Prostate gland (tissue), 2 donors: Measurements from ENCODE around the gene CD177. TPM values are rescaled to one million over a fixed set of nuclear protein-coding genes. Genes with fewer than 3 reads are reported as not detected.

Experiments used
- total RNA-seq, 2 donors: library from RNA; depleted of rRNA; stranded (reverse); fragments of >200 nt; gene quantifications; one replicate each; pipeline ENCODE4 v1.1.0, GENCODE V29; 2016

The CD177 gene
- total RNA-seq, 2 donors from 2014 or later, result 77.6 to 248 TPM

Other genes with a start within 250 kb of the CD177 start
- not detected for gene PSG5, start 167.2 kb upstream of the CD177 start, total RNA-seq
- 1 to 10 TPM in 1 of 2 donors, under 1 TPM in 1; 0.68 to 1.2 TPM for gene PSG4, start 148.0 kb upstream of the CD177 start, total RNA-seq
- not detected for gene PSG9, start 84.2 kb upstream of the CD177 start, total RNA-seq
- gene TEX101, start 61.2 kb downstream of the CD177 start, total RNA-seq, result 10 to 100 TPM in 1 of 2 donors, not detected in 1; 26.0 TPM
- 10 to 100 TPM in 1 of 2 donors, 1 to 10 TPM in 1; 9.8 to 27.6 TPM for gene LYPD3, start 111.9 kb downstream of the CD177 start, total RNA-seq
- gene PHLDB3, start 151.1 kb downstream of the CD177 start, total RNA-seq, result 10 to 100 TPM; 43.5 to 54.5 TPM
- 100 to 1,000 TPM in 1 of 2 donors, 10 to 100 TPM in 1; 32.8 to 122 TPM for gene ETHE1, start 173.5 kb downstream of the CD177 start, total RNA-seq
- 1 to 10 TPM in 1 of 2 donors, not detected in 1; 2.0 TPM for gene ZNF575, start 179.5 kb downstream of the CD177 start, total RNA-seq
- 10 to 100 TPM; 25.8 to 52.5 TPM for gene XRCC1, start 221.8 kb downstream of the CD177 start, total RNA-seq
- 1 to 10 TPM; 4.8 to 7.8 TPM for gene PINLYP, start 222.1 kb downstream of the CD177 start, total RNA-seq
- gene IRGQ, start 242.4 kb downstream of the CD177 start, total RNA-seq, result 10 to 100 TPM; 28.3 to 30.4 TPM
- 10 to 100 TPM; 25.1 to 30.6 TPM for gene ZNF576, start 242.9 kb downstream of the CD177 start, total RNA-seq